GM10847 (cell line): ENCODE data around the gene LRRC10B.

Source experiments
- POLR2A ChIP-seq: IDR thresholded peaks from 2 replicates; pipeline ENCODE4 v1.6.1; 2011; ENCODE audit not compliant: insufficient read length; ENCODE audit errors: extremely low read depth

The LRRC10B gene

GRCh38 chr11:61546663-61547062 is 38.1 kb downstream of the LRRC10B start:
- no peak for TF ChIP-seq POLR2A

- no peak for TF ChIP-seq POLR2A
These were observed 38.7 kb downstream of the LRRC10B start for GRCh38 chr11:61547246-61547645.

GRCh38 chr11:61549177-61549576 is 40.6 kb downstream of the LRRC10B start:
- TF ChIP-seq POLR2A = no peak

GRCh38 chr11:61549662-61550568 is 41.4 kb downstream of the LRRC10B start:
- no peak for TF ChIP-seq POLR2A

GRCh38 chr11:61550665-61551227 is 42.2 kb downstream of the LRRC10B start:
- TF ChIP-seq POLR2A = no peak

GRCh38 chr11:61551634-61552033 is 43.1 kb downstream of the LRRC10B start:
- TF ChIP-seq POLR2A = no peak

- TF ChIP-seq POLR2A = no peak
These were observed 43.6 kb downstream of the LRRC10B start for GRCh38 chr11:61552108-61552635.

GRCh38 chr11:61553373-61554171 is 45.0 kb downstream of the LRRC10B start:
- TF ChIP-seq POLR2A = no peak

- no peak for TF ChIP-seq POLR2A
These were observed 45.8 kb downstream of the LRRC10B start for GRCh38 chr11:61554172-61554988.

GRCh38 chr11:61555051-61555969 is 46.8 kb downstream of the LRRC10B start:
- TF ChIP-seq POLR2A = no peak

- no peak for TF ChIP-seq POLR2A
These were observed 47.4 kb downstream of the LRRC10B start for GRCh38 chr11:61555978-61556377.

- no peak for TF ChIP-seq POLR2A
These were observed 48.1 kb downstream of the LRRC10B start for GRCh38 chr11:61556621-61557020.
